Neural cell (in vitro differentiated cells): Measurements from ENCODE around the gene LGALS1. TPM values are rescaled to one million over a fixed set of nuclear protein-coding genes. Genes with fewer than 3 reads are reported as not detected.

ENCODE experiments used
- H2AFZ ChIP-seq: fragments of 200-600, 300-800 bp; sonication (generic), shearing (Covaris generic); 2 replicates; pipeline ENCODE4 v1.6.0; 2014; ENCODE audit warnings: low read depth, mild to moderate bottlenecking, antibody characterized with exemption, low read length, moderate library complexity
- H3F3A ChIP-seq: fragments of 200-600 bp; shearing (Covaris generic); 2 replicates; pipeline ENCODE4 v1.6.1; 2016; ENCODE audit warnings: mild to moderate bottlenecking, moderate library complexity, mixed read lengths, antibody characterized with exemption, low read length; ENCODE audit not compliant: insufficient read depth, poor library complexity, severe bottlenecking
- H3K27ac ChIP-seq: fragments of 200-600, 300-800 bp; sonication (generic), shearing (Covaris generic); 2 replicates; pipeline ENCODE4 v1.5.1; 2014; ENCODE audit warnings: mild to moderate bottlenecking, low read length, moderate library complexity
- H3K27me3 ChIP-seq: fragments of 300-800, 200-600 bp; sonication (generic), shearing (Covaris generic); 2 replicates; pipeline ENCODE4 v1.6.0; 2014; ENCODE audit warnings: mild to moderate bottlenecking, low read depth, low read length, moderate library complexity; ENCODE audit not compliant: insufficient read depth
- H3K36me3 ChIP-seq: fragments of 300-800, 200-600 bp; sonication (generic), shearing (Covaris generic); 2 replicates; pipeline ENCODE4 v1.5.1; 2014; ENCODE audit warnings: mild to moderate bottlenecking, antibody characterized with exemption, low read length, moderate library complexity; ENCODE audit not compliant: insufficient read depth
- H3K4me2 ChIP-seq: fragments of 300-800, 200-600 bp; sonication (generic), shearing (Covaris generic); 2 replicates; pipeline ENCODE4 v1.6.0; 2014; ENCODE audit warnings: mild to moderate bottlenecking, low read length
- H3K4me3 ChIP-seq: fragments of 300-800, 200-600 bp; sonication (generic), shearing (Covaris generic); 2 replicates; pipeline ENCODE4 v1.5.1; 2014; ENCODE audit warnings: mild to moderate bottlenecking, low read length, moderate library complexity
- H3K79me2 ChIP-seq: fragments of 200-600 bp; shearing (Covaris generic); replicated peaks from 2 replicates; pipeline ENCODE4 v1.6.0; 2014; ENCODE audit warnings: mild to moderate bottlenecking, low read length, moderate library complexity; ENCODE audit not compliant: insufficient read depth
- H3K9ac ChIP-seq: fragments of 300-800, 200-600 bp; sonication (generic), shearing (Covaris generic); 2 replicates; pipeline ENCODE4 v1.6.1; 2016; ENCODE audit warnings: mild to moderate bottlenecking, low read length, mixed read lengths
- H3K9me2 ChIP-seq: fragments of 200-600 bp; shearing (Covaris generic); 2 replicates; pipeline ENCODE4 v1.6.1; 2016; ENCODE audit warnings: mild to moderate bottlenecking, low read length, mixed read lengths; ENCODE audit not compliant: insufficient read depth
- H3K9me3 ChIP-seq: fragments of 200-600, 300-800 bp; sonication (generic), shearing (Covaris generic); 2 replicates; pipeline ENCODE4 v1.6.1; 2016; ENCODE audit warnings: mild to moderate bottlenecking, mixed run types, low read length, moderate library complexity, mixed read lengths
- H4K20me1 ChIP-seq: fragments of 200-600 bp; shearing (Covaris generic); 2 replicates; pipeline ENCODE4 v1.6.1; 2016; ENCODE audit warnings: mild to moderate bottlenecking, mixed run types; ENCODE audit not compliant: insufficient read depth
- EP300 ChIP-seq: fragments of 450-650 bp; conservative IDR thresholded peaks from 2 replicates; pipeline ENCODE4 v1.6.1; 2014; ENCODE audit warnings: antibody characterized with exemption, mild to moderate bottlenecking, moderate library complexity; ENCODE audit not compliant: poor library complexity, severe bottlenecking
- EZH2 ChIP-seq: fragments of 200-600, 300-800 bp; shearing (Covaris generic), sonication (generic); IDR thresholded peaks from 2 replicates; pipeline ENCODE4 v1.6.1; 2014; ENCODE audit warnings: antibody characterized with exemption, low read length, borderline replicate concordance, mild to moderate bottlenecking; ENCODE audit not compliant: insufficient read depth, poor library complexity, severe bottlenecking
- MXI1 ChIP-seq: fragments of 450-650 bp; conservative IDR thresholded peaks from 2 replicates; pipeline ENCODE4 v1.6.1; 2014; ENCODE audit warnings: antibody characterized with exemption, mild to moderate bottlenecking; ENCODE audit not compliant: poor library complexity, severe bottlenecking
- POLR2AphosphoS5 ChIP-seq: IDR thresholded peaks from 2 replicates; pipeline ENCODE4 v1.6.1; 2012
- RAD21 ChIP-seq: fragments of 450-650 bp; conservative IDR thresholded peaks from 2 replicates; pipeline ENCODE4 v1.6.1; 2014; ENCODE audit warnings: antibody characterized with exemption, mild to moderate bottlenecking, moderate library complexity
- SMC3 ChIP-seq: fragments of 450-650 bp; conservative IDR thresholded peaks from 2 replicates; pipeline ENCODE4 v1.6.1; 2014; ENCODE audit warnings: antibody characterized with exemption, mild to moderate bottlenecking, moderate library complexity; ENCODE audit not compliant: poor library complexity
- TAF1 ChIP-seq: IDR thresholded peaks from 2 replicates; pipeline ENCODE4 v1.6.1; 2012; ENCODE audit warnings: low read depth
- polyA plus RNA-seq: library from polyadenylated mRNA; depleted of rRNA; stranded (reverse); fragments of >200 nt; gene quantifications from 2 replicates; pipeline ENCODE4 v1.2.3, GENCODE V29; 2014
- TF ChIP-seq, protein P1 (sequence below): fragments of 450-650 bp; IDR thresholded peaks from 2 replicates; pipeline ENCODE4 v1.5.1; 2014; ENCODE audit warnings: antibody characterized with exemption, mild to moderate bottlenecking, moderate library complexity; ENCODE audit not compliant: poor library complexity, severe bottlenecking
- TF ChIP-seq, protein P2 (sequence below): IDR thresholded peaks from 2 replicates; pipeline ENCODE4 v1.6.1; 2012; ENCODE audit warnings: borderline replicate concordance

The LGALS1 gene
- polyA plus RNA-seq, 1 donor from 2014 or later: not detected

DNA sequence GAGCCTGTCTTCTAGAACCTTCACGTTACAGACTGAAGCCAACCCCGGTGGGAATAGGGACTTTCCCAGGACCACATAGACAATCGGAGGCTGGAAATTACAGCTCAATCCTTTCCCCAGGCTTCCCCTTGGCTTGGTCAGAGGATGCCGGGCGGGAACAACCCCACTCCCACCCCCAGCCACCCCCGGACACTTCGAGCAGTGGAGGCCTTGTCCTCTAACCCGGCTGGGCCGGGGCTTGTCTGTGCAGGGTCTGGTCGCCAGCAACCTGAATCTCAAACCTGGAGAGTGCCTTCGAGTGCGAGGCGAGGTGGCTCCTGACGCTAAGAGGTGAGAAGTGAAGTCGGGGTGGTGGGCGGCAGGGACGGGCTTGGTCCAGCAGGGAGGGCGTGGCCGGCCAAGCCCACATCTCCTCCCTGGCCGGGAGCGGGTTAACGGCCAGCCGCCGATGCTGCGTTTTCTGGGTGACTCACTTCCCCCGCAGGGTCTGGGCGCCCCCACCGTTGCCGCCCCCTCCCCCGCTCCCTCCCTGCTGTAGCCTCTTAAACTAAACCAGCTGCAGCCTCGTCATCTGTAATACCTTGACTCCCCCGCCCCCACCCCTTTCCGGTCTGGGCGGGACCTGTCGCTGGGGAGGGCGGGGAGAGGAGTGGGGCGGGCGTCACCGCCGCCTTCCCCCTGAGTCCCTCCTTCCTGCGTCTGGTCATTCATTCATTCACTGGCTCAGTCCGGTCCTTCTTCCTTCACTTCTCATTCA is 1.5 kb downstream of the LGALS1 start:
- Histone ChIP-seq H3K36me3 (no peaks in the 10 kb centered on the region), H4K20me1 (no peaks in the 10 kb centered on the region), H3K9me2 (no peaks in the 10 kb centered on the region), H3F3A (no peaks in the 10 kb centered on the region), H3K9ac (no peak overlapping the region), H3K4me2 (no peak overlapping the region), H3K4me3 (no peak overlapping the region), H3K27ac (no peak overlapping the region), H3K9me3 (no peaks in the 10 kb centered on the region), H3K79me2 (no peaks in the 10 kb centered on the region), H3K27me3 (no peaks in the 10 kb centered on the region), H2AFZ (no peak overlapping the region)
- TF ChIP-seq SMC3: no peak
- TF ChIP-seq RAD21: no peak
- TF ChIP-seq MXI1: no peak
- TF ChIP-seq TAF1: no peak
- no peak for TF ChIP-seq EP300
- TF ChIP-seq, protein P1, sequence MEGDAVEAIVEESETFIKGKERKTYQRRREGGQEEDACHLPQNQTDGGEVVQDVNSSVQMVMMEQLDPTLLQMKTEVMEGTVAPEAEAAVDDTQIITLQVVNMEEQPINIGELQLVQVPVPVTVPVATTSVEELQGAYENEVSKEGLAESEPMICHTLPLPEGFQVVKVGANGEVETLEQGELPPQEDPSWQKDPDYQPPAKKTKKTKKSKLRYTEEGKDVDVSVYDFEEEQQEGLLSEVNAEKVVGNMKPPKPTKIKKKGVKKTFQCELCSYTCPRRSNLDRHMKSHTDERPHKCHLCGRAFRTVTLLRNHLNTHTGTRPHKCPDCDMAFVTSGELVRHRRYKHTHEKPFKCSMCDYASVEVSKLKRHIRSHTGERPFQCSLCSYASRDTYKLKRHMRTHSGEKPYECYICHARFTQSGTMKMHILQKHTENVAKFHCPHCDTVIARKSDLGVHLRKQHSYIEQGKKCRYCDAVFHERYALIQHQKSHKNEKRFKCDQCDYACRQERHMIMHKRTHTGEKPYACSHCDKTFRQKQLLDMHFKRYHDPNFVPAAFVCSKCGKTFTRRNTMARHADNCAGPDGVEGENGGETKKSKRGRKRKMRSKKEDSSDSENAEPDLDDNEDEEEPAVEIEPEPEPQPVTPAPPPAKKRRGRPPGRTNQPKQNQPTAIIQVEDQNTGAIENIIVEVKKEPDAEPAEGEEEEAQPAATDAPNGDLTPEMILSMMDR: no peak
- no peak for TF ChIP-seq EZH2
- TF ChIP-seq, protein P2, sequence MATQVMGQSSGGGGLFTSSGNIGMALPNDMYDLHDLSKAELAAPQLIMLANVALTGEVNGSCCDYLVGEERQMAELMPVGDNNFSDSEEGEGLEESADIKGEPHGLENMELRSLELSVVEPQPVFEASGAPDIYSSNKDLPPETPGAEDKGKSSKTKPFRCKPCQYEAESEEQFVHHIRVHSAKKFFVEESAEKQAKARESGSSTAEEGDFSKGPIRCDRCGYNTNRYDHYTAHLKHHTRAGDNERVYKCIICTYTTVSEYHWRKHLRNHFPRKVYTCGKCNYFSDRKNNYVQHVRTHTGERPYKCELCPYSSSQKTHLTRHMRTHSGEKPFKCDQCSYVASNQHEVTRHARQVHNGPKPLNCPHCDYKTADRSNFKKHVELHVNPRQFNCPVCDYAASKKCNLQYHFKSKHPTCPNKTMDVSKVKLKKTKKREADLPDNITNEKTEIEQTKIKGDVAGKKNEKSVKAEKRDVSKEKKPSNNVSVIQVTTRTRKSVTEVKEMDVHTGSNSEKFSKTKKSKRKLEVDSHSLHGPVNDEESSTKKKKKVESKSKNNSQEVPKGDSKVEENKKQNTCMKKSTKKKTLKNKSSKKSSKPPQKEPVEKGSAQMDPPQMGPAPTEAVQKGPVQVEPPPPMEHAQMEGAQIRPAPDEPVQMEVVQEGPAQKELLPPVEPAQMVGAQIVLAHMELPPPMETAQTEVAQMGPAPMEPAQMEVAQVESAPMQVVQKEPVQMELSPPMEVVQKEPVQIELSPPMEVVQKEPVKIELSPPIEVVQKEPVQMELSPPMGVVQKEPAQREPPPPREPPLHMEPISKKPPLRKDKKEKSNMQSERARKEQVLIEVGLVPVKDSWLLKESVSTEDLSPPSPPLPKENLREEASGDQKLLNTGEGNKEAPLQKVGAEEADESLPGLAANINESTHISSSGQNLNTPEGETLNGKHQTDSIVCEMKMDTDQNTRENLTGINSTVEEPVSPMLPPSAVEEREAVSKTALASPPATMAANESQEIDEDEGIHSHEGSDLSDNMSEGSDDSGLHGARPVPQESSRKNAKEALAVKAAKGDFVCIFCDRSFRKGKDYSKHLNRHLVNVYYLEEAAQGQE: no peak
- no peak for TF ChIP-seq POLR2AphosphoS5

GRCh38 chr22:37677493-37677974 is 2.1 kb downstream of the LGALS1 start:
- no peaks in the 10 kb centered on the region for H3K27me3 ChIP-seq
- H3K4me2 ChIP-seq: no peak overlapping the region
- H3K9me2 ChIP-seq: no peaks in the 10 kb centered on the region
- no peak overlapping the region for H2AFZ ChIP-seq
- TF ChIP-seq, protein P1: no peak
- TF ChIP-seq POLR2AphosphoS5: no peak
- TF ChIP-seq EZH2: no peak
- TF ChIP-seq RAD21: no peak
- TF ChIP-seq SMC3: no peak
- TF ChIP-seq EP300: no peak
- no peak for TF ChIP-seq MXI1
- TF ChIP-seq, protein P2: no peak
- TF ChIP-seq TAF1: no peak
- H4K20me1 ChIP-seq: no peaks in the 10 kb centered on the region
- H3K9me3 ChIP-seq: no peaks in the 10 kb centered on the region
- H3K36me3 ChIP-seq: no peaks in the 10 kb centered on the region
- no peaks in the 10 kb centered on the region for H3K79me2 ChIP-seq
- H3K4me3 ChIP-seq: no peak overlapping the region
- H3K9ac ChIP-seq: no peak overlapping the region
- H3K27ac ChIP-seq: no peak overlapping the region
- no peaks in the 10 kb centered on the region for H3F3A ChIP-seq
